Measurements from ENCODE around the gene LRRK2. TPM values are rescaled to one million over a fixed set of nuclear protein-coding genes. Genes with fewer than 3 reads are reported as not detected.

The LRRK2 gene
- total and polyA plus RNA-seq, 7 donors = 0.74 to 8.4 (median 4.7) TPM

GRCh38 chr12:40262657-40263056 is 37.9 kb downstream of the LRRK2 start:
- peaks cover 0 to 47% of the 10 kb centered on the region in 2 donors for H3K36me3 ChIP-seq (ENCODE audit: insufficient read depth in 1 of 2, low read depth in 1 of 2)
- no peak for DNase-seq
- H3K27ac ChIP-seq = no peak overlapping the region
- intact Hi-C loops (cut with DNase I) = no loop called here
- H3K4me3 ChIP-seq = no peak overlapping the region
- H3K9me3 ChIP-seq = no peaks in the 10 kb centered on the region
- no peaks in the 10 kb centered on the region for H3K4me1 ChIP-seq
- H3K27me3 ChIP-seq (ENCODE audit: insufficient read depth in 3 of 3, low read length in 2 of 3) = no peaks in the 10 kb centered on the region
- TF ChIP-seq CTCF (IDR thresholded peaks at IDR 0.05) = no peak
- no peak for ATAC-seq
- WGBS, 3 donors = 47 to 78% (median 62%) methylated on average over 1 of the region's 1 CpG

- 72 to 83% (median 74%) methylated on average over 4 of the region's 4 CpGs for WGBS, 3 donors
- H3K4me1 ChIP-seq = no peaks in the 10 kb centered on the region
- ATAC-seq (no peak), DNase-seq (no peak)
- TF ChIP-seq CTCF (IDR thresholded peaks at IDR 0.05) = no peak
- no peaks in the 10 kb centered on the region for H3K9me3 ChIP-seq
- H3K27ac ChIP-seq = no peak overlapping the region
- H3K36me3 ChIP-seq (ENCODE audit: insufficient read depth in 1 of 2, low read depth in 1 of 2) = peaks cover 0 to 40% of the 10 kb centered on the region in 2 donors
- intact Hi-C loops (cut with DNase I) = no loop called here
- H3K4me3 ChIP-seq = no peak overlapping the region
- no peaks in the 10 kb centered on the region for H3K27me3 ChIP-seq (ENCODE audit: insufficient read depth in 3 of 3, low read length in 2 of 3)
Measured at GRCh38 chr12:40263616-40264409, 39.0 kb downstream of the LRRK2 start.

GRCh38 chr12:40271981-40272664 is 47.3 kb downstream of the LRRK2 start:
- Histone ChIP-seq H3K36me3 (ENCODE audit: insufficient read depth in 1 of 2, low read depth in 1 of 2) (peaks cover 0 to 17% of the 10 kb centered on the region in 2 donors), H3K27me3 (ENCODE audit: insufficient read depth in 3 of 3, low read length in 2 of 3) (no peaks in the 10 kb centered on the region), H3K4me1 (no peaks in the 10 kb centered on the region), H3K9me3 (no peaks in the 10 kb centered on the region), H3K27ac (no peak overlapping the region), H3K4me3 (no peak overlapping the region)
- no peak for TF ChIP-seq CTCF (IDR thresholded peaks at IDR 0.05)
- no peak for ATAC-seq
- 78 to 82% (median 80%) methylated on average over 6 of the region's 6 CpGs for WGBS, 3 donors
- intact Hi-C loops (cut with DNase I) = no loop called here
- no peak for DNase-seq

- no peak for TF ChIP-seq CTCF (IDR thresholded peaks at IDR 0.05)
- Histone ChIP-seq H3K4me3 (no peak overlapping the region), H3K9me3 (no peaks in the 10 kb centered on the region), H3K36me3 (ENCODE audit: insufficient read depth in 1 of 2, low read depth in 1 of 2) (peaks cover 4 to 57% of the 10 kb centered on the region in 2 donors), H3K4me1 (no peaks in the 10 kb centered on the region), H3K27ac (no peak overlapping the region), H3K27me3 (ENCODE audit: insufficient read depth in 3 of 3, low read length in 2 of 3) (no peaks in the 10 kb centered on the region)
- no peak for ATAC-seq
- intact Hi-C loops (cut with DNase I) = no loop called here
- 84 to 100% (median 90%) methylated on average over 1 of the region's 1 CpG for WGBS, 3 donors
- DNase-seq = no peak
Measured at GRCh38 chr12:40281791-40282364, 57.1 kb downstream of the LRRK2 start.

All from psoas muscle (tissue), 8 donors.